Putamen (tissue), 1 donor: ENCODE results near the gene MLX.
"Not testable (repeated sequence)": the region's sequence is repeated elsewhere in the genome, so short reads cannot be mapped to it uniquely, and the experiment has no call there.

ENCODE experiments used
- DNase-seq: peaks from one replicate; pipeline ENCODE4 v3.0.0-alpha.2; 2016; ENCODE audit warnings: low spot score

MLX gene

DNA sequence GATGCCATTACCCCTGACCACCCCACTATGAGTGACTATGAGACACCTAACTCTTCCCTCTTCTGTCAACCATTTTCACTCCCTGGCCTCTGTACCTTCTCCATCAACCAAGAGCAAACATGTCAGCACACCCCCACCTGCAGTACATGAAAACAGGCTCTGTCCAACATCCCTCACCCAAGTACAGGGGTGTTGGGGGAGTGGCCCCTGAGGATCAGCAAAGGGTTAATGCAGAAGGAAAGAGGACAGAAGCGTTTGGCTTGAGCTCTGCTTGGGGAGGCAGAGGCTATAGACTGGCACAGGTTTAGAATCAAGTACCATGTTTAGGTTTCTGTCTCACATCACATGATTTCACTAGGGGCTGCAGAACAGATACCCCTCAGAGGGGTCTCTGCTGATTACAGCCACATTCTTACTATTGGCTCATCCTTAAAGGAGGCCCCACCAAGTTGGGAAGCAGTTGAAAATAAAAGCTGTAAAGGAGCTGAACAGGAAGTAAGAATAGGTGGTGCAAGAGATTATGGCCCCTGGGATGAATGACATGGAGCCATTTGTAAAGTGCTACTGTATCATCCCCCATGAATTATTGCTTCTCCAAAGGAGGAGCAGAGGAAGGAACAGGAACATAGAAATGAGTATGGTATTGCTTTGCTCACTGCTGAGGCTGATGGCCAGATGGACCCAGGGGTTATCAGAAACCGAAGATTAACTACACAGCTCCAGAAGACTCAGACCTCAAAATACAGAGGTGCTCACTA is 13.1 kb downstream of the MLX start:
- no peak for DNase-seq

DNA sequence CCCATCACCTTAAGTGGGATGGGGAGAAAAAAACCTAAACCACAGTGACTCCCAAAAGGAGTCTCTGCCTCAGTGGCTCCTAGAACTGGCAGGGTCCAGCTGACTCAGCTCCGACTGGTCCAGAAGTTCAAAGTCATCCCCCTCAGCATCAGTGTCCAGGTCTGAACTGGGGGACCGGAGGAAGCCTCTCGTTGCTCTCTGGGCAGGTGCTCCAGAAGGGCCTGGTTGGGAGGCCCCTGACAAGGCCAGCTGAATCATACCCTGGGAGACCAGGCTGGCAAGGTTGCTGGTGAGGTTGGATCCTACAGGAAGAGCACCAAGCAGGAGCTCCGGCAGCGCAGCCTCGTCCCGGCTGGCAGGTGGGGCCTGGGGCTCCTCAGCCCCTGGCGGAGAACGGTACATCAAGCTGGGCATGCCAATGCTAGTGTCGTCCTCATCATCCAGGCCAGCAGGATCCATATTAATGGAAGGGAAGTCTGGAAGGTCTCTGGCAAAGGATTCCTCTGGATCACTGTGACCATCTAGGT is 14.9 kb downstream of the MLX start:
- DNase-seq, result no peak

DNA sequence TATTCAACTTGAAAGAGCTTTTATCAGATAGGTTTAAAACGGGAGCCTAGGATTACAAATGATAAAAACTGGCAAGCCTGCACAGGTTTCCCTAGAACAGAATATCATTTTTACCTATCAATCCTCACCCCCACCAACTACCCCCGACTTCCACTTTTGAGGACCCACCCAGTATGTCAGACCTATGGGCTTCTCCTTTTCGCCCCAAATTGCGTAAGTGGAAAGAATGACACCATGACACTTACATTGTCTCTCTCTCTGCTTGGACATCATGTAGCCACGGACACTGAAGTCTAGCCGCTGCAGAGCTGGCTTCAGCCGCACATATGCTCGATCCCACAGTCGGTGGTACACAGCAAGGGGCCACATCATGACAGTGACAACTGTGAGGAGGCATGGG is 18.0 kb downstream of the MLX start:
- no peak for DNase-seq

DNA sequence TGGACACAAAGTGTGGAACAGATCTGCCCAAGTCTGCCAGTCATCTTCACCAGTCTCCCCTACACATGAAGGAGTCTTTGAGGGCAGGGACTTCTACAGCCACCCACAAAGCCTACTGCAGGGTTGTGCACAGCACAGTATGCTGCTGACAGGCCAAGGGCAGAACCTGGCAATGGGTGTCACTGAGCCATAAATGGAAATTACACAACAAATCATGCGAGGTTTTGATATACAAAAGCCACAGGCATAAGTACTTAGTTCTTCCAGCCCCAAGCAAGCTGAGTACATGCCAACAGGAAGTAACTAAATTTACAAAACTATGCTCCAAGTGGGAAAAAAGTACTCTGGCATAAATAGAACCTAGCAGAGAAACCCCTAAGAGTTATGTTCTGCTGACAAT is 18.5 kb downstream of the MLX start:
- DNase-seq, result no peak

DNA sequence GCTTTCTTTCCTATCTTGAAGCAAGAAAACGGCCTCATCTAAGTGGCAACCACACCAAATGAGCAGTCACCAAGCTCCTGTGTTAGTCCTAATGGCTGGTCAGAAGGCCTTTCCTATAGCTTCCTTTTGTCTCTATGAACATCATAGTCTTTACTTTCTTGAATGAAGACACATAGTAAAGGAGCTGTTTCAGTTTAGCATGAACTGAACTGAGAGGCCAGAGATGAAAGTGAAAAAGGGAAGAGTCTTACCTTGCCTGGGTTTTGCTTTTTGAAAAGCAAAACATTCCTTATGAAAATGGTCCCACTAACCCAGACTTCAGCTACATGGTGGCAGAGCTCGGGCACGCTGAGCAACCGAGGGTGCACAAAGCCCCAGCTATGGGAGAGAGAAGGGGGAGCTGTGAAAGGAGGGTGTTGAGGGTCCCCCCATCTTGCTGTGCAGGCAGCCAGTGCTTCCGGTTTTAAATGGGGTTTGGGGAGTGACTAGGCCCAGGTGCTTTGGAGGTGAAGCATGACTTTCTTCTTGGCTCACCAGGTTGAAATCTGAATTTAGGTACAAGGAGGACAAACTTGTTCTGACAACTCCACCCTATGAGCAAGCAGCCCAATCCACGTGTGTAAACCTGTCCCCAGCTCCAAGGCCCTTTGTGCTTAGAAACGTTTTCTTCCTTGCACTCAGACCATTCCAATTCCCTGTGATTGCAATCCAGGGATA is 19.8 kb downstream of the MLX start:
- no peak for DNase-seq

DNA sequence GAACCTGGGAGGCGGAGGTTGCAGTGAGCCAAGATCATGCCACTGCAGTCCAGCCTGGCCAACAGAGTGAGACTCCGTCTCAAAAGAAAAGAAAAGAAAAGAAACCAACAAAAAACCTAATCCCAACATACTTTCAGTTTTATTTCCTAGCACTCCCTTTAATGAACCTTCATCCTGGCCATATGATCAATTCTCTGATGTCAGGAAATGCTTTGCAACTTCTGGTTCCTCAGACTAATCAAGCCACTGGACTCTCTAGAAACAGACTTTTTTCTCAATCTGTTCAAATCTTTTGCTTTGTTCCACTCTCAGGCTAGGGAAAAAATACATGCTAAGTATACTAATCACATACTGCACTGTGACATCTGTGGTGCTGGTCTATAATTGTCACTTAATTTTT is 24.0 kb downstream of the MLX start:
- DNase-seq, result no peak

GRCh38 chr17:42591411-42591810 is 24.5 kb downstream of the MLX start:
- no peak for DNase-seq

DNA sequence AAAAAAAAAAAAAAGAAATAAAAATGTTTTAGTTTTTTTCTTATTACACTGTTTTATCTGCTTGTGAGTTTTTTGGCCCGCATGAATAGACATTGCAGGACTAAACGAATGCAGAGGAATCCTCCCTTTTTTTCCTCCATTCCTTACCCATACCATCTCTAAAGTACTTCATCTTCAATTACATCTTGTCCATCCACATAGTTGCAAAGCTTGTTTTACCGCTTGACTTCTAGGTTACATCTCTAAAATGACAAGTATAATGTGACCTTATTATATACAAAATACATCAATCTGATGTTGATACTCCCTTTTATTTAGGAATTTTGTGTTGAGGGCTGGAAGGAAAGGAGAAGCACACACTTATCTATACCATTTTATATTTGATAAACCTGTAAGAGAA is 29.5 kb downstream of the MLX start:
- DNase-seq, result no peak

- no peak for DNase-seq
Measured at GRCh38 chr17:42598905-42599304, 32.0 kb downstream of the MLX start.

GRCh38 chr17:42603318-42603717 is 36.4 kb downstream of the MLX start:
- DNase-seq, result no peak

DNA sequence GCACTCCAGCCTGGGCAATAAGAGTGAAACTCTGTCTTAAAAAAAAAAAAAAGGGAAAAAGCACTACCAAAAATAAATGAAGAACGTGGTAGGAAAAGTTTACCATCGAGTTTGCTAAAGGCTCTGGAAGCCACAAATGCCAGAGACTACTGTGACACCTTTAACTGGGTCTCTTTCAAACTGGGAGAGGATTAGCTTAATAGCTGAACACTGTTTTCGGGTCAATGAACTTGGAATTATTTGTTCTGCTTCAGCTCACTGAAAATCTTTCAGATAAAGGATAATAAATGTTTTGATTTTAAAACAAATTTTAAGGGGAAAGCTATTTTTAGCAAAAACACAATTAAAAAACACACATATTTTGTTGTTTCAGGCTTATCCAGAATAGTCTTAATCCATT is 40.9 kb downstream of the MLX start:
- no peak for DNase-seq

DNA sequence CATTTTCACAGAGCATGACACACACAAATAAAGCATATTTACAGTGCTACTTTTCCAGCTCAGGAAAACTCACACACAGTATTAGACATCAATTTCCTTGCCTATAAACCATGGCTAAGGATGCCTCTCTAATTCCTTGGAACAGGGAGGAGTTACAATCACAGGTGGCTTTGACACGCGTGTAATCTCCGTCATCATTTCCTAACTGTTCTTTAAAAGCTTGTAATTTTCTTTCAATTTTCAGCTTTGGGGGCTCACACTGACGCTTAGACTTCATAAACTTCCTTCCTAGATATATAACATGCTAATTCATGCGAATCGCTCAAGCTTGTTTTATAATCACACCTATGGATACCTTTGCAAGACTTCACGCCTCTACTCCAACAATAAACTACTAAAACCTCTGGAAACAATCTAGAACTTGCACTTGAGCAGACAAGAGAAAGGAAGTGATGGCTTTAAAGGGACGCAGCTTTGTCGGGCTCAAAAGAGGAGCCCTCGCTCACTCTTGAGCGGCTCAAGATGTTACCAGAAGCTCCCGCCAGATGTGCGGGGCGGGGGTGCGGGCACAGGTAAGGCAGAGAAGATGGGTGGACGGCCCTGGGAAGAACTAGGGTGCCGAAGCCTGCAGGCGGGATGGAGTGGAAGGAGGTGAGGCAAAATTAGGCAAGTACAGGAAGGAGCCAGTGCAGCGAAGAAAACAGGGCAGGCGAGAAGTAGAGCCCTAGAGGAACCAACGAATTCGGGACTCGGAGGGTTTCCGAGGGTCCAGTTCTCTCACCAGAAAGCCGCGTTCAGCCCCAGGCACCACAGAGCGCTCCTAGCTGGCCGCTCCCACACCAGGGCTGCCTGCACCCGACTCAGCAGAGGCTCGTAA is 41.6 kb downstream of the MLX start:
- DNase-seq, result no peak

DNA sequence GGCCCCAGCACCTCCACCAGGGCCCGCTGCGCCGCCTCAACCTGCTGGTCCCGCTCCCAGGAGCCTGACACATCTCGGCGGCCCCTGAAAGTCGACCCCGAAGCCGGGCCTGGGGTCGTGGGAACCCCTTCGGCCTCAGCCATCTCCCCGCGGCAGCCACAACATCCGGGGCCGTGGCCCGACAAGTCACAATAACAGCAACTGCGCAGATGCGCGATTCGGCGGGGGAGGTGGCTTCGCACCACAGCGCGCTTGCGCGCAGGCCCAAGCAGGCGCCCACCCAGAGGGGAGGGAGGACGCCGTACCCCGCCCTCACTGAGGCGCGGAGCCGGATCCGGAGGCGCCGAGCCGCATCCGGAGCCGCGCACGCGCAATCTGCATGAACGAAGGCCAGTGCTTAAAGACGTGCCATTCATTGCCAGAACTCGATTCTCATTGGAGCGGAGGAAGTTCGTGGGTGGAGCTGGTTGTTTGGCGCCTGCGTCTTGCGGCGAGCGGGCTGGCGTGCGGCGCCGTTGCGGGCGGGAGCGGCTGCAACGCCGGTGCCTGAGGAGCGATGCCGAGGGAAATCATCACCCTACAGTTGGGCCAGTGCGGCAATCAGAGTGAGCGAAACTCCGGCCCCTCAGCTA is 42.4 kb downstream of the MLX start, which contains the start of the genes RETREG3 and TUBG1:
Gene RETREG3 (minus strand): TSS at position 193 of the 632 bp plus-strand sequence. CDS start 50 bp downstream, at position 143.
Gene TUBG1 (plus strand): TSS at position 502 of the 632 bp plus-strand sequence. CDS start 55 bp downstream, at position 557.
- peak; percentile 99 for DNase-seq

DNA sequence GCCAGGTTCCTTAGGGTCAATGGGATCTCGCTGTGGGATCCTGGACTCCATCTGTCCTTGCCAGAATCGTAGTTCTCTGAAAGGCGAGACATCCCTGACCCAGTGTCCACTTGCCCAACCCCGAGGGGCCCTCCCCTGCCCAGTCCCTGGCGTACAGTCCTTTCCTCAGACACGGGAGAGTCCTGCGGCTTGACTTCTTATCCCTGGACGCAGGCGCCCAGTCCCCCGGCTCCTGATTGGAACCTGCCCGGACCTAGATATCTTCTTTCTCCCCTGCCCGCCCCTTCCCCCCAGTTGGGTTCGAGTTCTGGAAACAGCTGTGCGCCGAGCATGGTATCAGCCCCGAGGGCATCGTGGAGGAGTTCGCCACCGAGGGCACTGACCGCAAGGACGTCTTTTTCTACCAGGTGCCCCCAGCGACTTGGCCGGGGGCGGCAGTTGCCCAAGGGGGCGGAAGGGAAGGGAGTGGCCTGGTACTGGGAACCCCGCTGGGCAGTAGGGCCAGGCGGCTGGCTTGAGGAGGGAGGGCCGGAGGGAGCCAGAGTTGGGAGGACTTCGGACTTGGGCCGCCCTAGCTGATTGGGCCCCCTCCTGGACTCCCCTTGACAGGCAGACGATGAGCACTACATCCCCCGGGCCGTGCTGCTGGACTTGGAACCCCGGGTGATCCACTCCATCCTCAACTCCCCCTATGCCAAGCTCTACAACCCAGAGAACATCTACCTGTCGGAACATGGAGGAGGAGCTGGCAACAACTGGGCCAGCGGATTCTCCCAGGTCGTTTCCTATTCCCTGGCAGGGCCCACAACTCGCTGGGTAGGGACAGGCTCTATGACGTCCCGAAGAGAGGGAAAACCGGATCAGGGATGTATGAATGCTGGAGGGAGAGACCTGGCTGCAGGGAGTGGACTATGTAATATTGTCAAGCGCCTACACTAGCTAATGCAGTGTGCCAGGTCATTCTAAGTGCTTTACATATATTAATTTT is 43.2 kb downstream of the MLX start:
- DNase-seq, result peak; percentile 11

DNA sequence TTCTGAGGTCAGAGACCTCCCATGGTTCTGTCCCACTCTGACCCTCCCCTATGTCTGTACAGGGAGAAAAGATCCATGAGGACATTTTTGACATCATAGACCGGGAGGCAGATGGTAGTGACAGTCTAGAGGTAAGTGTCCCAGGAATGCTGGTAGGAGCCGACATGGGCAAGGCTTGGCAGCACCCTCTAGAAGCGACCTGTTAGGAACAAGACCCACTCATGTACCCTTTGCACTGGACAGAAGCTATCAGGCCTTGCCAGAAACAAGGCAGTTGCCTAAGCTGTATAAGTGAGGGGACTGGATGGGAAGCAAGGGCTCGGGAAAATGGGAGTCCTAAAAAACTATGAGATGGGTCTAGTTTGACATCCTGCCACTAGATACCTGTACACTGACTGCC is 45.1 kb downstream of the MLX start:
- DNase-seq, result no peak

GRCh38 chr17:42613699-42614295 is 46.9 kb downstream of the MLX start:
- no peak for DNase-seq

DNA sequence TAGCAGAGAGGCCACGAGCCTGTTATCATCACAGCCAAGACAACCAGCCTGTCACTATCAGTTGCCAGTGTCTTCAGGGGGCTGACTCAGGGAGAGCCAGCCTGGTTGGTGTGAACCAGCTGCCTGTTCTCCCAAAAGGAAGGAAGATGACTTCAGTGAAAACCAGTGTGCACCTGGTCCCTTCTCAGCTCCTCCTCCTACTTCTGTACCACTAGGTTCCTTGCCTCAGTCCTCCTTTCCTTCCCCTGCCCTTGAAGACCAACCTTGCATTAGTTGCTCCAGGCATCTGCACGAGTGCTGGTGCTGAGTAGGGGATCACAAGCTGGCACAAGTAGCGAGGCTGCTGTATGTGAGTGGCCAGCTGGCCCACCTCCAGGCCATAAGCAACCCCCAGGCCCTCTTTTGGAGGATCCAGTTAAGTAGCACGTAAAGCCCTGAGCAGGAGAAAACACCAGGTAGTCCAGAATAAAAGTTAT is 51.1 kb downstream of the MLX start:
- no peak for DNase-seq

DNA sequence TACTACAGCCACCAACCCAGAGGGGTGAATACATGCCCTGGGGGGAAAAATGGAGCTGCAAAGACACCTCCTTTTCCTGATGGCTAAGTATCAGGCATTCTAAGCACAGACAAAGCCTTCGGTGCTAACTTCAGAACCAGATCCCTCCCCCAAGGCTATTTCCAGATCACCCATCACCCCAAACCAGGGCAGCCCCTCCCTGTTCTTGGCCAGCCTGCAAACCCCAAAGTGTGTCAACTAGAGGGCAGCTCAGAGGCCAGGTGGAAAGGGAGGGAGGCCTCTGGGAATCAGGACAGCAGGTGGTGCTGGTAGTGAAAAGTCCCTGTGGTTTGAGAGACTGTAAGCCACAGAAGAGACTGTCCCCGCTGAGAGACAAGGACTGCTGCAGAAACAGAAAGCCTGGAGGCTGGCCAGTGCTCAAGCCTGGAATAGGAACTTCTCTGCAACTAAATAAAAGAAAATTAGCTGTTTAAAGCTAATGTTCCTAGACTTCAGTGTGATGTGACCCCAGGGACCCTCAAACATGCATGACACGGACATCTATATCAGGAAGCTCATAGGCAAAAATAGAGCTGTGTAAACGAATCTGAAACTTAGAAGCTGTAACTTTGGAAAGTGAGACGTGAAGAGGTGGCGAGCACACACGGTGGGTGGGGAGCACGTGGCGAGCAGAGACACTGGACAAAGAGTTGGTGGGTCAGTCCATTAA is 51.7 kb downstream of the MLX start:
- DNase-seq, result no peak

DNA sequence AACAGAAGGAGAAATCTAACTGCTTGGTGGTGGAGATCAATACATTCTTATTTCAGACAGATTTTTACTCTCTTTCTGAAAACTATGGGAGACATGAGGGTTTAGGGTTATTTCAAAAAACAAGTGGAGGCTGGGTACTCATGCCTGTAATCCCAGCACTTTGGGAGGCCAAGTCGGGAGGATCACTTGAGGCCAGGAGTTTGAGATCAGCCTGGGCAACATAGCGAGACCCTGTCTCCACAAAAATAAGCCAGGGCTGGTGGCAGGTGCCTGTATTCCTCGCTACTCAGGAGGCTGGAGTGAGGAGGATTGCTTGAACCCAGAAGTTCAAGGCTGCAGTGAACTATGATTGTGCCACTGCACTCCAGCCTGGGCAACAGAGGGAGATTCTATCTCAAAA is 55.1 kb downstream of the MLX start:
- DNase-seq, result not testable (repeated sequence)
